Tibial artery (tissue), 4 donors: ENCODE results near the gene SLC16A3.

Experiments
- DNase-seq, 2 donors: peaks; one replicate each; pipeline ENCODE4 v3.0.0-alpha.2; 2019
- H3K27ac ChIP-seq, 2 donors: fragments of 200-600 bp; sonication (generic) in 1 of 2; 1 replicate in 1 of 2; 2 replicates in 1 of 2; pipeline ENCODE4 v1.5.1; 2018 to 2019; ENCODE audit warnings: mild to moderate bottlenecking in 1 of 2
- H3K27me3 ChIP-seq, 2 donors: fragments of 200-600 bp; sonication (generic) in 1 of 2; one replicate each; pipeline versions ENCODE4 v1.5.1 to v1.6.0; 2016 to 2019
- H3K36me3 ChIP-seq, 3 donors: fragments of 200-600 bp; sonication (generic) in 2 of 3; one replicate each; pipeline ENCODE4 v1.5.1; 2016 to 2019; ENCODE audit warnings: mild to moderate bottlenecking in 2 of 3
- H3K4me1 ChIP-seq, 4 donors: fragments of 200-600 bp; sonication (generic) in 2 of 4; 1 replicate in 3 of 4; 2 replicates in 1 of 4; pipeline ENCODE4 v1.5.1; 2016 to 2019
- H3K4me3 ChIP-seq, 2 donors: fragments of 200-600 bp; sonication (generic) in 1 of 2; 1 replicate in 1 of 2; 2 replicates in 1 of 2; pipeline ENCODE4 v1.5.1; 2018 to 2019; ENCODE audit warnings: mild to moderate bottlenecking in 2 of 2
- H3K9me3 ChIP-seq, 3 donors: fragments of 200-600 bp; sonication (generic) in 1 of 3; one replicate each; pipeline ENCODE4 v1.5.1; 2016 to 2019
- CTCF ChIP-seq, 2 experiments: fragments of 200-600 bp in 1 of 2; fragments of 450-650 bp in 1 of 2; IDR thresholded peaks; one replicate each; pipeline ENCODE4 v1.5.1; 2017 to 2019; ENCODE audit warnings: antibody characterized with exemption in 2 of 2, mild to moderate bottlenecking in 1 of 2, moderate library complexity in 1 of 2
- intact Hi-C: fragments of 100-400 bp; cut with DNase I; formaldehyde crosslinking; loops from one replicate; pipeline ENCODE4 v1.15.0; 2023; ENCODE audit warnings: low total_unique reads

Gene SLC16A3

GRCh38 chr17:82287013-82287867, 58.4 kb downstream of the SLC16A3 start:
- intact Hi-C loops, result no loop called here
- Histone ChIP-seq H3K9me3 (no peaks in the 10 kb centered on the region), H3K4me1 (peaks cover 0 to 5% (median 2%) of the 10 kb centered on the region in 4 donors), H3K27ac (no peak overlapping the region), H3K27me3 (peaks cover 0 to 13% of the 10 kb centered on the region in 2 donors), H3K36me3 (no peaks in the 10 kb centered on the region), H3K4me3 (no peak overlapping the region)
- no peak for DNase-seq
- no peak for TF ChIP-seq CTCF (IDR thresholded peaks at IDR 0.05)

GRCh38 chr17:82287868-82288801, 59.3 kb downstream of the SLC16A3 start:
- no peak for TF ChIP-seq CTCF (IDR thresholded peaks at IDR 0.05)
- H3K27ac ChIP-seq, result no peak overlapping the region
- no peaks in the 10 kb centered on the region for H3K36me3 ChIP-seq
- intact Hi-C loops, result no loop called here
- no peaks in the 10 kb centered on the region for H3K9me3 ChIP-seq
- H3K27me3 ChIP-seq, result peaks cover 0 to 4% of the 10 kb centered on the region in 2 donors
- peaks cover 0 to 6% (median 2%) of the 10 kb centered on the region in 4 donors for H3K4me1 ChIP-seq
- H3K4me3 ChIP-seq, result no peak overlapping the region
- DNase-seq, result no peak
